ENCODE results near the gene EFCAB12.

DNA sequence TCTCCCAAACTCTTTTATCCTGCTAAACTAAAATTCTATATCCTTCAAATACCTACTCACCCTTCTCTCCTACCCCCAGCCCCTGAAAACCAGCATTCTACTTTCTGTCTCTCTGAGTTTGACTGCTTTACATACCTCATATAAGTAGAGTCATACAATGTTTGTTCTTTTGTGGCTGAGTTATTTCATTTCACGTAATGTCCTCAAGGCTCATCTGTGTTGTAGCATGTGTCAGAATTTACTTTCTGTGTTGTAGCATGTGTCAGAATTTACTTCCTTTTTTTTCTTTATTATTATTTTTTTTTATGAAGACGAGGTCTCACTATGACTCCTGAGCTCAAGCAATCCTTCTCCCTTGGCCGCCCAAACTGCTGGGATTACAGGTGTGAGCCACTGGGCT, 31.7 kb upstream of the EFCAB12 start:
- TF ChIP-seq, protein P1, sequence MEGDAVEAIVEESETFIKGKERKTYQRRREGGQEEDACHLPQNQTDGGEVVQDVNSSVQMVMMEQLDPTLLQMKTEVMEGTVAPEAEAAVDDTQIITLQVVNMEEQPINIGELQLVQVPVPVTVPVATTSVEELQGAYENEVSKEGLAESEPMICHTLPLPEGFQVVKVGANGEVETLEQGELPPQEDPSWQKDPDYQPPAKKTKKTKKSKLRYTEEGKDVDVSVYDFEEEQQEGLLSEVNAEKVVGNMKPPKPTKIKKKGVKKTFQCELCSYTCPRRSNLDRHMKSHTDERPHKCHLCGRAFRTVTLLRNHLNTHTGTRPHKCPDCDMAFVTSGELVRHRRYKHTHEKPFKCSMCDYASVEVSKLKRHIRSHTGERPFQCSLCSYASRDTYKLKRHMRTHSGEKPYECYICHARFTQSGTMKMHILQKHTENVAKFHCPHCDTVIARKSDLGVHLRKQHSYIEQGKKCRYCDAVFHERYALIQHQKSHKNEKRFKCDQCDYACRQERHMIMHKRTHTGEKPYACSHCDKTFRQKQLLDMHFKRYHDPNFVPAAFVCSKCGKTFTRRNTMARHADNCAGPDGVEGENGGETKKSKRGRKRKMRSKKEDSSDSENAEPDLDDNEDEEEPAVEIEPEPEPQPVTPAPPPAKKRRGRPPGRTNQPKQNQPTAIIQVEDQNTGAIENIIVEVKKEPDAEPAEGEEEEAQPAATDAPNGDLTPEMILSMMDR (conservative IDR thresholded peaks at IDR 0.05), result no peak
- TF ChIP-seq EZH2 (IDR thresholded peaks at IDR 0.05; ENCODE audit: low read depth), result no peak
